ENCODE data around the gene TMCC1. TPM values are rescaled to one million over a fixed set of nuclear protein-coding genes. Genes with fewer than 3 reads are reported as not detected.
"Not testable (repeated sequence)": the region's sequence is repeated elsewhere in the genome, so short reads cannot be mapped to it uniquely, and the experiment has no call there.

The TMCC1 gene
- total RNA-seq, 1 donor from 2014 or later = 33.4 TPM

DNA sequence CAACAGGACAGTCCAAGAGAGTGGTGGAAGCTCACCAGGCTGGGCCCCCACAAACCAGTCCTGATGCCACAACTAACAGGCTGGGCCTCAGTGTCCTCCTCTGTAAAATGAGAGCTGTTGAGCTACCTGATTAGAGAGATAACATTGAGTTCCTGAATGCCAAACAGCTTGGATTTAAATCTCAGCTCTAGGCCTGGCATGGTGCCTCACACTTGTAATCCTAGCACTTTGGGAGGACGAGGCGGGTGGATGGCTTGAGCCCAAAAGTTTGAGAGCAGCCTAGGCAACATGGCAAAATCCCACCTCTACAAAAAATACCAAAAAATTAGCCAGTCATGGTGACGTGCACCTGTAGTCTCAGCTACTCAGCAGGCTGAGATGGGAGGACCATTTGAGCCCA is 20.1 kb upstream of the TMCC1 start:
- TF ChIP-seq, protein P1, sequence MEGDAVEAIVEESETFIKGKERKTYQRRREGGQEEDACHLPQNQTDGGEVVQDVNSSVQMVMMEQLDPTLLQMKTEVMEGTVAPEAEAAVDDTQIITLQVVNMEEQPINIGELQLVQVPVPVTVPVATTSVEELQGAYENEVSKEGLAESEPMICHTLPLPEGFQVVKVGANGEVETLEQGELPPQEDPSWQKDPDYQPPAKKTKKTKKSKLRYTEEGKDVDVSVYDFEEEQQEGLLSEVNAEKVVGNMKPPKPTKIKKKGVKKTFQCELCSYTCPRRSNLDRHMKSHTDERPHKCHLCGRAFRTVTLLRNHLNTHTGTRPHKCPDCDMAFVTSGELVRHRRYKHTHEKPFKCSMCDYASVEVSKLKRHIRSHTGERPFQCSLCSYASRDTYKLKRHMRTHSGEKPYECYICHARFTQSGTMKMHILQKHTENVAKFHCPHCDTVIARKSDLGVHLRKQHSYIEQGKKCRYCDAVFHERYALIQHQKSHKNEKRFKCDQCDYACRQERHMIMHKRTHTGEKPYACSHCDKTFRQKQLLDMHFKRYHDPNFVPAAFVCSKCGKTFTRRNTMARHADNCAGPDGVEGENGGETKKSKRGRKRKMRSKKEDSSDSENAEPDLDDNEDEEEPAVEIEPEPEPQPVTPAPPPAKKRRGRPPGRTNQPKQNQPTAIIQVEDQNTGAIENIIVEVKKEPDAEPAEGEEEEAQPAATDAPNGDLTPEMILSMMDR (IDR thresholded peaks at IDR 0.05) = no peak
- H3K9me3 ChIP-seq = peaks cover 26% of the 10 kb centered on the region
- no peaks in the 10 kb centered on the region for H3K4me1 ChIP-seq
- no peak overlapping the region for H3K4me3 ChIP-seq
- H3K36me3 ChIP-seq = no peaks in the 10 kb centered on the region
- DNase-seq (no peak), ATAC-seq (no peak)
- no peak overlapping the region for H3K27ac ChIP-seq
- no peaks in the 10 kb centered on the region for H3K27me3 ChIP-seq (ENCODE audit: low read depth)
- intact Hi-C loops (cut with DNase I) = no loop called here

DNA sequence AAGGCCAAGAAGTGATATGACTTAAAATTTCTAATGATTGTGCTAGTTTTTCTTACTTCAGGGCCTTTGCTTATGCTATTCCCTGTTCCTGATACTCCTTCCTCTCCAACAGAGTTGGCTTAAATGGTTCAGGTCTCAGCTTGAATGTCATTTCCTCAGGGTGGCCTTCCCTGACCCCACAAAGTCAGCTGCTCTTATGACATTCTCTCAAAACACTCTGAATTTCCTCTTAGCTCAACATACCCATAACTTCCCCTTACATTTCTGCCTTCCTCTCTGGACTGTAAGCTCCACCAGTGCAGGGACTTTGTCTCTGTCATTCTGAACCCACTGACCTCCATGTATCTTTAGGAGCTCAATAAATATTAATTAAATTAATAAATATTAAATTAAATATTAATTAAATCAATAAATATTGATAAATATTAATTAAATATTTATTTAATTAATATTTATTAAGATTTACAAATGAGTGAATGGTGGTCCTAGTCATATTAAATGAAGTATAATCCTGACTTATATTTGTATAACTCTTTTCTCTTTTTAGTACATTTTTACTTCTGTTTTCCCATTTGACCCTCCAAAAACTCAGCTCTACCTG is 17.9 kb upstream of the TMCC1 start:
- ATAC-seq (peak; percentile 69 to 87), DNase-seq (no peak)
- Histone ChIP-seq H3K36me3 (no peaks in the 10 kb centered on the region), H3K27me3 (ENCODE audit: low read depth) (no peaks in the 10 kb centered on the region), H3K27ac (no peak overlapping the region), H3K4me1 (no peaks in the 10 kb centered on the region), H3K4me3 (no peak overlapping the region), H3K9me3 (peaks cover 10% of the 10 kb centered on the region)
- TF ChIP-seq, protein P1 (IDR thresholded peaks at IDR 0.05) = no peak
- intact Hi-C loops (cut with DNase I) = no loop called here

DNA sequence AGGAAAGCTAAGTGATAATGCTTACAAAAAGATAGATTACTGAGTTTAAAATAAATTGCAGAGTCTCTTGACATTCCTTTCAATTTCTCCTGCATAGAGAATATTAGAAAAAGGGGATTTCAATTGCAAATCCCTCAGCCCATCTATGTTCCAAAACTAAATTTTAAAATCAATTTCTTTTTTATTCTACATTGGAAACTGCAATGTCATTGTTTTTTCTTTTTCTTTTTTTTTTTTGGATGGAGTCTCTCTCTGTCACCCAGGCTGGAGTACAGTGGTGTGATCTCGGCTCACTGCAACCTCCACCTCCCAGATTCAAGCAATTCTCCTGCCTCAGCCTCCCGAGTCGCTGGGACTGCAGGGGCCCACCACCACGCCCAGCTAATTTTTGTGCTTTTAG is 15.7 kb upstream of the TMCC1 start:
- H3K9me3 ChIP-seq = peaks cover 23% of the 10 kb centered on the region
- H3K4me1 ChIP-seq; intact Hi-C loops (cut with DNase I); H3K27ac ChIP-seq; ATAC-seq; H3K27me3 ChIP-seq (ENCODE audit: low read depth); H3K36me3 ChIP-seq; H3K4me3 ChIP-seq; DNase-seq: not testable (repeated sequence)

DNA sequence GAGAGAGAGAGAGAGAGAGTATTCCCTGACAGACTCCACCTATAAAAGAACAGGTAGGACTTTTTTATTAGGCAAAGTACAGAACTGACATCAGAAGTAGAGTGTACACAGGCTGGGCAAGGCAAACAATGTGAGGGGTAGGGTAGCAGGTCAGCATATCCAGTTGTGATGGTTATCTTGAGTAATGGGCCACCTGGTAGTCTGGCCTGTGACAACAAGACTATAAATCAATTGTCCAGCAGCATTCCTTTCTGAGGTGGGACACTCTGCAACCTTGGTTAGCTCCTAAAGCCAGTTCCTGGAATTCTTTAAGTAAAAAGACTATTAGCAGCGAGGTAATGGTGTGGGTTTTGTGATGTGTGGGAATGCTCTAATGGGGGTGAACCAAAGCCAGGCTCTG is 14.9 kb upstream of the TMCC1 start:
- Histone ChIP-seq H3K9me3 (peaks cover 23% of the 10 kb centered on the region), H3K4me1 (no peaks in the 10 kb centered on the region), H3K36me3 (no peaks in the 10 kb centered on the region), H3K4me3 (no peak overlapping the region), H3K27me3 (ENCODE audit: low read depth) (no peaks in the 10 kb centered on the region), H3K27ac (no peak overlapping the region)
- DNase-seq = no peak
- TF ChIP-seq, protein P1 (IDR thresholded peaks at IDR 0.05) = no peak
- intact Hi-C loops (cut with DNase I) = no loop called here
- ATAC-seq = no peak

DNA sequence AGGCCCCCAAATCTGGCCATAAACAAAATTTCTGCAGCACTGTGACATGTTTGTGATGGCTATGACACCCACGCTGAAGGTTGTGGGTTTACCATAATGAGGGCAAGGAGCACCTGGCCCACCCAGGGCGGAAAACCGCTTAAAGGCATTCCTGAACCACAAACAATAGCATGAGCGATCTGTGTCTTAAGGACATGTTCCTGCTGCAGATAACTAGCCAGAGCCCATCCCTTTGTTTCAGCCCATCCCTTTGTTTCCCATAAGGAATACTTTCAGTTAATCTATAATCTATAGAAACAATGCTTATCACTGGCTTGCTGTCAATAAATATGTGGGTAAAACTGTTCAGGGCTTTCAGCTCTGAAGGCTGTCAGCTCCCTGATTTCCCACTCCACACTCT is 7.8 kb upstream of the TMCC1 start:
- H3K27ac ChIP-seq; H3K4me3 ChIP-seq; H3K4me1 ChIP-seq; ATAC-seq; H3K36me3 ChIP-seq; H3K27me3 ChIP-seq (ENCODE audit: low read depth); DNase-seq; intact Hi-C loops (cut with DNase I): not testable (repeated sequence)
- peaks cover 22% of the 10 kb centered on the region for H3K9me3 ChIP-seq

DNA sequence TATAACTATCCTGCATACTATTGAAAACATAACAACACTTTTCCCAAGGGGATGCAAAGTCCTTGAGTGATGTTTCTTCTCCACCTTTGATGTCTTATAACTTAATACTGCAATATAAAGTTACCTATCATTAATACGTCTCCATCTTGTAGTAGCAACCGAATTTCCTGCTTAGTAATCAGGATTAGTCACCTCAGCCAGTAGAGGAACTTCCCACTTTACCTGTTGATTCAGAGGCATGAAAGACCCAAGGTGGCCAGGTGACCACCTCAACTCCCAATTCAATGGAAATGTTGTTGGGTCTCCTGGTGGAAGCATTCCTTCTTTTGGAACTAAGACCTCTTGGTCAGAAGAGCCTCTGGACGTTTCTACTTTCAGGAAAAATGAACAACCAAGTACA is 3.5 kb upstream of the TMCC1 start:
- DNase-seq = no peak
- H3K4me1 ChIP-seq = peaks cover 16% of the 10 kb centered on the region
- no peak overlapping the region for H3K4me3 ChIP-seq
- no peak overlapping the region for H3K27ac ChIP-seq
- H3K36me3 ChIP-seq = no peaks in the 10 kb centered on the region
- intact Hi-C loops (cut with DNase I) = no loop called here
- peaks cover 5% of the 10 kb centered on the region for H3K9me3 ChIP-seq
- no peaks in the 10 kb centered on the region for H3K27me3 ChIP-seq (ENCODE audit: low read depth)
- TF ChIP-seq, protein P1 (IDR thresholded peaks at IDR 0.05) = no peak
- no peak for ATAC-seq

All from lower lobe of right lung (tissue), 2 donors.